GM19452 (cell line): Measurements from ENCODE around the gene L3MBTL4.
"Not testable (repeated sequence)": the region's sequence is repeated elsewhere in the genome, so short reads cannot be mapped to it uniquely, and the experiment has no call there.

Source experiments
- ATAC-seq: cut with Tn5 transposase; IDR thresholded peaks from one replicate; pipeline ENCODE4 v1.9.1; 2021; ENCODE audit not compliant: unreplicated experiment

The L3MBTL4 gene

GRCh38 chr18:6120820-6121279, 293.9 kb downstream of the L3MBTL4 start:
- ATAC-seq: no peak

- no peak for ATAC-seq
These were observed 294.9 kb downstream of the L3MBTL4 start for GRCh38 chr18:6119761-6120160.

- no peak for ATAC-seq
These were observed 296.6 kb downstream of the L3MBTL4 start for GRCh38 chr18:6118080-6118479.

- no peak for ATAC-seq
These were observed 299.0 kb downstream of the L3MBTL4 start for GRCh38 chr18:6115710-6116109.

GRCh38 chr18:6113650-6114049, 301.1 kb downstream of the L3MBTL4 start:
- no peak for ATAC-seq

GRCh38 chr18:6111726-6112125, 303.0 kb downstream of the L3MBTL4 start:
- ATAC-seq: no peak

- no peak for ATAC-seq
These were observed 305.0 kb downstream of the L3MBTL4 start for GRCh38 chr18:6109743-6110142.

GRCh38 chr18:6107794-6108193, 306.9 kb downstream of the L3MBTL4 start:
- ATAC-seq: no peak

- no peak for ATAC-seq
These were observed 308.5 kb downstream of the L3MBTL4 start for GRCh38 chr18:6106091-6106685.

GRCh38 chr18:6103741-6104140, 311.0 kb downstream of the L3MBTL4 start:
- no peak for ATAC-seq

GRCh38 chr18:6096730-6097129, 318.0 kb downstream of the L3MBTL4 start:
- ATAC-seq: no peak

- ATAC-seq: no peak
These were observed 326.3 kb downstream of the L3MBTL4 start for GRCh38 chr18:6088432-6088831.

GRCh38 chr18:6086731-6087130, 328.0 kb downstream of the L3MBTL4 start:
- no peak for ATAC-seq

GRCh38 chr18:6079406-6079805, 335.3 kb downstream of the L3MBTL4 start:
- ATAC-seq: no peak

- ATAC-seq: no peak
These were observed 335.8 kb downstream of the L3MBTL4 start for GRCh38 chr18:6078877-6079276.

- ATAC-seq: not testable (repeated sequence)
These were observed 342.3 kb downstream of the L3MBTL4 start for GRCh38 chr18:6072423-6072822.

GRCh38 chr18:6069539-6069938, 345.2 kb downstream of the L3MBTL4 start:
- no peak for ATAC-seq

GRCh38 chr18:6069103-6069502, 345.6 kb downstream of the L3MBTL4 start:
- peak; percentile 71 for ATAC-seq

- ATAC-seq: no peak
These were observed 354.6 kb downstream of the L3MBTL4 start for GRCh38 chr18:6060149-6060548.

- ATAC-seq: no peak
These were observed 355.2 kb downstream of the L3MBTL4 start for GRCh38 chr18:6059551-6059950.

GRCh38 chr18:6058941-6059340, 355.8 kb downstream of the L3MBTL4 start:
- ATAC-seq: no peak

- ATAC-seq: no peak
These were observed 357.1 kb downstream of the L3MBTL4 start for GRCh38 chr18:6057604-6058003.

- peak; percentile 64 for ATAC-seq
These were observed 358.4 kb downstream of the L3MBTL4 start for GRCh38 chr18:6056171-6056910.
